IPS-18c (cell line): ENCODE results near the gene HNRNPUL2.
A peak's percentile ranks its signal among the peaks of the same experiment; 100 is the strongest.
"Not testable (repeated sequence)": the region's sequence is repeated elsewhere in the genome, so short reads cannot be mapped to it uniquely, and the experiment has no call there.

Experiments used
- H3K4me3 ChIP-seq: 2 replicates; pipeline ENCODE4 v1.7.0; 2013; ENCODE audit warnings: low read depth, mild to moderate bottlenecking, low read length, moderate library complexity; ENCODE audit not compliant: insufficient read depth
- H3K9me3 ChIP-seq: one replicate; pipeline ENCODE4 v1.6.1; 2013; ENCODE audit warnings: mild to moderate bottlenecking, low read length, moderate library complexity; ENCODE audit not compliant: control insufficient read depth, insufficient read depth

Gene HNRNPUL2

GRCh38 chr11:62732830-62733229, 5.6 kb upstream of the HNRNPUL2 start:
- Histone ChIP-seq H3K4me3 (no peak overlapping the region), H3K9me3 (no peaks in the 10 kb centered on the region)

- H3K4me3 ChIP-seq, H3K9me3 ChIP-seq: not testable (repeated sequence)
Measured at GRCh38 chr11:62730076-62730475, 2.8 kb upstream of the HNRNPUL2 start.

GRCh38 chr11:62728171-62728988, 1.1 kb upstream of the HNRNPUL2 start, which contains the start of gene TTC9C:
Gene TTC9C (plus strand): TSS chr11:62728486. CDS start chr11:62728849, 363 bp downstream.
- Histone ChIP-seq H3K9me3 (peaks cover 2% of the 10 kb centered on the region), H3K4me3 (peak within 1 kb of the TSS; percentile 98)

- Histone ChIP-seq H3K4me3 (peak overlapping the region; percentile 98), H3K9me3 (peaks cover 2% of the 10 kb centered on the region)
Measured at GRCh38 chr11:62727872-62728170, 564 bp upstream of the HNRNPUL2 start.

- Histone ChIP-seq H3K4me3 (peak overlapping the region; percentile 98), H3K9me3 (peaks cover 2% of the 10 kb centered on the region)
Measured at GRCh38 chr11:62726915-62727164, 417 bp downstream of the HNRNPUL2 start.

- Histone ChIP-seq H3K9me3 (peaks cover 2% of the 10 kb centered on the region), H3K4me3 (peak overlapping the region; percentile 98)
Measured at GRCh38 chr11:62726156-62726914, 922 bp downstream of the HNRNPUL2 start.

- Histone ChIP-seq H3K4me3 (peak overlapping the region; percentile 98), H3K9me3 (peaks cover 2% of the 10 kb centered on the region)
Measured at GRCh38 chr11:62725646-62726045, 1.6 kb downstream of the HNRNPUL2 start.

- H3K9me3 ChIP-seq = peaks cover 2% of the 10 kb centered on the region
- no peak overlapping the region for H3K4me3 ChIP-seq
Measured at GRCh38 chr11:62724171-62724570, 3.1 kb downstream of the HNRNPUL2 start.

GRCh38 chr11:62721994-62722393, 5.3 kb downstream of the HNRNPUL2 start:
- H3K9me3 ChIP-seq = peaks cover 2% of the 10 kb centered on the region
- no peak overlapping the region for H3K4me3 ChIP-seq

- H3K4me3 ChIP-seq = no peak overlapping the region
- no peaks in the 10 kb centered on the region for H3K9me3 ChIP-seq
Measured at GRCh38 chr11:62719302-62719978, 7.8 kb downstream of the HNRNPUL2 start.

- H3K9me3 ChIP-seq = no peaks in the 10 kb centered on the region
- no peak overlapping the region for H3K4me3 ChIP-seq
Measured at GRCh38 chr11:62716816-62717215, 10.4 kb downstream of the HNRNPUL2 start.

GRCh38 chr11:62716206-62716605, 11.1 kb downstream of the HNRNPUL2 start:
- H3K4me3 ChIP-seq = no peak overlapping the region

GRCh38 chr11:62715150-62716130, 11.8 kb downstream of the HNRNPUL2 start:
- H3K4me3 ChIP-seq = no peak overlapping the region

More at GRCh38 chr11:62716206-62716605, 11.1 kb downstream of the HNRNPUL2 start:
- H3K9me3 ChIP-seq = no peaks in the 10 kb centered on the region

GRCh38 chr11:62713343-62713742, 13.9 kb downstream of the HNRNPUL2 start:
- H3K9me3 ChIP-seq = no peaks in the 10 kb centered on the region
- H3K4me3 ChIP-seq = no peak overlapping the region

More at GRCh38 chr11:62715150-62716130, 11.8 kb downstream of the HNRNPUL2 start:
- H3K9me3 ChIP-seq = no peaks in the 10 kb centered on the region

GRCh38 chr11:62712861-62713260, 14.4 kb downstream of the HNRNPUL2 start:
- Histone ChIP-seq H3K9me3 (no peaks in the 10 kb centered on the region), H3K4me3 (no peak overlapping the region)

GRCh38 chr11:62712276-62712812, 14.9 kb downstream of the HNRNPUL2 start:
- H3K9me3 ChIP-seq = no peaks in the 10 kb centered on the region
- no peak overlapping the region for H3K4me3 ChIP-seq

- peak overlapping the region; percentile 81 for H3K4me3 ChIP-seq
- H3K9me3 ChIP-seq = no peaks in the 10 kb centered on the region
Measured at GRCh38 chr11:62710001-62710345, 17.3 kb downstream of the HNRNPUL2 start.
